Central memory CD8-positive, alpha-beta T cell (primary cell): ENCODE results near the gene B3GALT4.
"Not testable (repeated sequence)": the region's sequence is repeated elsewhere in the genome, so short reads cannot be mapped to it uniquely, and the experiment has no call there.

Experiments
- ATAC-seq: fragments of 150-1000 bp; cut with Tn5 transposase; replicated peaks from 2 replicates; pipeline ENCODE4 v1.10.0; 2022; ENCODE audit warnings: mild to moderate bottlenecking, moderate FRiP score, moderate number of reproducible peaks; ENCODE audit not compliant: poor library complexity, severe bottlenecking; ENCODE audit errors: extremely low read depth
- DNase-seq, 2 donors: peaks; one replicate each; pipeline ENCODE4 v3.0.0; 2021; ENCODE audit warnings: low spot score in 2 of 2
- H3K27ac Mint-ChIP-seq: one replicate; pipeline ENCODE4 v1.8.0; 2022; ENCODE audit warnings: low read depth, mild to moderate bottlenecking, moderate library complexity, mixed read lengths
- H3K27me3 Mint-ChIP-seq: one replicate; pipeline ENCODE4 v1.8.0; 2022; ENCODE audit warnings: mixed read lengths
- H3K36me3 Mint-ChIP-seq: one replicate; pipeline ENCODE4 v1.8.0; 2022; ENCODE audit warnings: mild to moderate bottlenecking, moderate library complexity, mixed read lengths; ENCODE audit not compliant: insufficient read depth
- H3K4me1 Mint-ChIP-seq: one replicate; pipeline ENCODE4 v1.8.0; 2022; ENCODE audit warnings: mixed read lengths
- H3K4me3 Mint-ChIP-seq: one replicate; pipeline ENCODE4 v1.8.0; 2022; ENCODE audit warnings: mild to moderate bottlenecking, moderate library complexity, mixed read lengths
- H3K9me3 Mint-ChIP-seq: one replicate; pipeline ENCODE4 v1.8.0; 2022; ENCODE audit warnings: mixed read lengths

Gene B3GALT4

DNA sequence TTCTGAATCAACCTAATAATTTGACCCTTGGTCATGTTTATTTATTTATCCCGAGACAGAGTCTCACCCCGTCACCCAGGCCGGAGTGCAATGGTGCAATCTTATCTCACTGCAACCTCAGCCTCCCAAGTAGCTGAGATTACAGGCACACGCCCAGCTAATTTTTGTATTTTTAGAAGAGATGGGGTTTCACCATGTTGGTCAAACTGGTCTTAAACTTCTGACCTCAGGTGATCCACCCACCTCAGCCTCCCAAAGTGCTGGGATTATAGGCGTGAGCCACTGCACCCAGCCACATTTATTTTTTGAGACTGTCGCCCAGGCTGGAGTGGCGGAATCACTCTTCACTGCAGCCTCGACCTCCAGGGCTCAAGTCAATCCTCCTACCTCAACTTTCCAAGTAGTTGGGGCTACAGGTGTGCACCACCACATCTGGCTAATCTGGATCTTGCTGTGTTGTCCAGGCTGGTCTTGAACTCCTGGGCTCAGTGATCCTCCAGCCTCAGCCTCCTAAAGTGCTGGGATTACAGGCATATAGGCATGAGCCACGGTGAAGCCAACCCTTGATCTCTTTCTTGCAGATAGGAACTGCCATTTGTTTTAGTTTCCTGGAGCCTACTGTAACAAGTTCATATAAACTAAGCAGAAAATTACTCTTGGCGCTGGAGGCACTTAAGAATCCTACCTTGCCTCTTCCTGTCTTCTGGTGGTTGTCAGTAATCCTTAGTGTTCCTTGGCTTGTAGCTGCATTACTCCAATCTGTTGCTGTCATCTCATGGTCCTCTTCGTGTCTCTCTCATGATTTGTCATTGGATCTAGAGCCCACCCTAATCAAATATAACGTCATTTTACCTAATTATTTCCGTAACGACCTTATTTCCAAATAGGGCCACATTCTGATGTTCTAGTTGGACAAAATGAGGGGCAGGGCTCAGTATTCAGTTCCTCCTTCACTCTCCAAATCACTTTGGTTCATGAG lies 2.7 kb upstream of the B3GALT4 start:
- no peak for DNase-seq
- no peaks in the 10 kb centered on the region for H3K27me3 Mint-ChIP-seq
- peak overlapping the region; percentile 98 for H3K4me3 Mint-ChIP-seq
- H3K9me3 Mint-ChIP-seq, result no peaks in the 10 kb centered on the region
- H3K27ac Mint-ChIP-seq, result peak overlapping the region; percentile 80
- H3K36me3 Mint-ChIP-seq, result peaks cover 49% of the 10 kb centered on the region
- H3K4me1 Mint-ChIP-seq, result peaks cover 73% of the 10 kb centered on the region
- ATAC-seq, result no peak

DNA sequence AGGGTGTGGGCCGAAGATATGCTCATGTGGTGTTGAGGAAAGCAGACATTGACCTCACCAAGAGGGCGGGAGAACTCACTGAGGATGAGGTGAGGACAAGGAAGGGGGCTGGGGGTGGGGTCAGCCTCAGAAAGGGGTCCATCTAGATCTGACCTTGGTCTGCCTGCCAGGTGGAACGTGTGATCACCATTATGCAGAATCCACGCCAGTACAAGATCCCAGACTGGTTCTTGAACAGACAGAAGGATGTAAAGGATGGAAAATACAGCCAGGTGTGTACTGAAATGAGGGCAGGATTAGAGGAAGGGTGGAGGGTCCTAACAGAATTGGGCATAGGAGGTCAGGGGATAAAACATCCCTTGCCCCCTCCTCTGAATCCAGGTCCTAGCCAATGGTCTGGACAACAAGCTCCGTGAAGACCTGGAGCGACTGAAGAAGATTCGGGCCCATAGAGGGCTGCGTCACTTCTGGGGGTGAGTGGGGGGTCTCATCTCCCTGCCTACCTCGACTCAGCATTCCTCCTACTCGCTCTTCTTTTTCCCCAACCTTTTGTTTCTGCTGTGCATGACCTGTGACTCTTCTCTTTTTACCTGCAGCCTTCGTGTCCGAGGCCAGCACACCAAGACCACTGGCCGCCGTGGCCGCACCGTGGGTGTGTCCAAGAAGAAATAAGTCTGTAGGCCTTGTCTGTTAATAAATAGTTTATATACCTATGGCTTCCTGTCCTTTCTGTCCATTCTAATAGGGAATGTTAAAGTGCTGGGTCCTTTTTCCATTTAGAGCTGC lies 935 bp upstream of the B3GALT4 start:
- not testable (repeated sequence) for H3K27me3 Mint-ChIP-seq, ATAC-seq, DNase-seq, H3K9me3 Mint-ChIP-seq
- Mint-ChIP-seq H3K4me3 (peak overlapping the region; percentile 86), H3K27ac (peak overlapping the region; percentile 92), H3K4me1 (peaks cover 73% of the 10 kb centered on the region), H3K36me3 (peaks cover 55% of the 10 kb centered on the region)

DNA sequence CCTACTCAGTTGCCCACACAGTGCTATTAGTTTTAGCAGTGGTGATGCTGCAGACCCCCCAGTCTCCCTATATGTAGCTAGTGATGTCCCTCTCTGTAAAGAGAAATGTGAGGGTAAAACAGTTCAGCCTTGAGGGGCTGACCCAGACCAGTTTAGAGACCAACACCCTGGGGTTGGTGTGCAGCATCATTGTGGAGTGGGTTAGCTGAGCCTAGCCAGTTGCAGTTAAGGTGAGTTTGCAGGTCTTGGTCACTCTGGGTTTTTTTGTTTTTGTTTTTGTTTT lies 401 bp upstream of the B3GALT4 start:
- no peaks in the 10 kb centered on the region for H3K27me3 Mint-ChIP-seq
- H3K36me3 Mint-ChIP-seq, result peaks cover 50% of the 10 kb centered on the region
- H3K4me1 Mint-ChIP-seq, result peaks cover 73% of the 10 kb centered on the region
- no peaks in the 10 kb centered on the region for H3K9me3 Mint-ChIP-seq
- ATAC-seq (no peak), DNase-seq (no peak)
- H3K27ac Mint-ChIP-seq, result peak overlapping the region; percentile 92
- peak overlapping the region; percentile 86 for H3K4me3 Mint-ChIP-seq

DNA sequence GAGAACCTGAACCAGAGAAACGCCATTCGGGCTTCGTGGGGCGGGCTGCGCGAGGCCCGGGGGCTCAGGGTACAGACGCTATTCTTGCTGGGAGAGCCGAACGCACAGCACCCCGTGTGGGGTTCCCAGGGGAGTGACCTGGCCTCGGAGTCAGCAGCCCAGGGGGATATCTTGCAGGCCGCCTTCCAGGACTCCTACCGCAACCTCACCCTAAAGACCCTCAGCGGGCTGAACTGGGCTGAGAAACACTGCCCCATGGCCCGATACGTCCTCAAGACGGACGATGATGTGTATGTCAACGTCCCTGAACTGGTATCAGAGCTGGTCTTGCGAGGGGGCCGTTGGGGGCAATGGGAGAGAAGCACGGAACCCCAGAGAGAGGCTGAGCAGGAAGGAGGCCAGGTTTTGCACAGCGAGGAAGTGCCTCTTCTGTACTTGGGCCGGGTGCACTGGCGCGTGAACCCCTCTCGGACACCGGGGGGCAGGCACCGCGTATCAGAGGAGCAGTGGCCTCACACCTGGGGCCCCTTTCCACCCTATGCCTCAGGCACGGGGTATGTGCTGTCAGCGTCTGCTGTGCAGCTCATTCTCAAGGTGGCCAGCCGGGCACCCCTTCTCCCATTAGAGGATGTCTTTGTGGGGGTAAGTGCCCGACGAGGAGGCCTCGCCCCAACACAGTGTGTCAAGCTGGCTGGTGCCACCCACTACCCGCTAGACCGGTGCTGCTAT lies 904 bp downstream of the B3GALT4 start:
- ATAC-seq (peak; percentile 35), DNase-seq (no peak)
- Mint-ChIP-seq H3K27me3 (no peaks in the 10 kb centered on the region), H3K4me1 (peaks cover 64% of the 10 kb centered on the region), H3K4me3 (peak overlapping the region; percentile 86), H3K27ac (peak overlapping the region; percentile 92), H3K9me3 (no peaks in the 10 kb centered on the region), H3K36me3 (peaks cover 43% of the 10 kb centered on the region)

DNA sequence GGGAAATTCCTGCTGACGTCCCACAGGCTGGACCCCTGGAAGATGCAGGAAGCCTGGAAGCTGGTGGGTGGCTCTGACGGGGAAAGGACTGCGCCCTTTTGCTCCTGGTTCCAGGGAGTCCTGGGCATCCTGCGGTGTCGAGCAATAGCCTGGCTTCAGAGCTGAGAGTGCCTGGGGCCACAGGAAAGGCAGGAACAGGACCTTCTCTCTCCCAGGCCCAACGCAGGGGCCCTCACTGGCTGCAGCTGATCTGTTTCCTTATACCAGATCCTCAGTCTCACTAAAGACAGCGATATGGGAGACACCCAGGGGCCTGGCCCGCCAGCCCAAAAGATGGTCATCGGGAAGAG lies 1.4 kb downstream of the B3GALT4 start:
- ATAC-seq, result no peak
- Mint-ChIP-seq H3K27ac (peak overlapping the region; percentile 92), H3K36me3 (peaks cover 44% of the 10 kb centered on the region), H3K4me3 (peak overlapping the region; percentile 86), H3K9me3 (no peaks in the 10 kb centered on the region), H3K4me1 (peaks cover 58% of the 10 kb centered on the region), H3K27me3 (no peaks in the 10 kb centered on the region)
- no peak for DNase-seq

DNA sequence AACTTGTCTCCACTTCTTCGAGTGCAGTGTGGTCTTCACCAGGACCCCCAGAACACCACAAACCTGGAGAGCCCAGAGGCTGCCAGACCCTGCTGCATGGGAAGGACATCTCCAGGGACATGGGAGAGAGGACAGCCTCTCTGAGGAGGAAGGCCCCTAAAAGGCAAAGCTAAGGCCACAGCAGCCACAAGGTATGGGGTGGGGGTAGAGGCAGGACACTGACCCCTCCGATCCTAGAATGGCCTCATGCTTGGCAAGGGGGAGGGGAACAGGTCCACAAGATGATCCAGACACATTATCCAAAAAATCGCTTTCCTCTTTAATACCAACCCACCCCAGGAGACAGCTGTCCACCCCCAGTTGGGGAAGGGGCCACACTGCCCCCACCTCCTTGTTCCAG lies 1.9 kb downstream of the B3GALT4 start:
- no peak for DNase-seq
- Mint-ChIP-seq H3K9me3 (no peaks in the 10 kb centered on the region), H3K36me3 (peaks cover 41% of the 10 kb centered on the region), H3K4me1 (peaks cover 55% of the 10 kb centered on the region), H3K27me3 (no peaks in the 10 kb centered on the region), H3K4me3 (peak overlapping the region; percentile 86), H3K27ac (peak overlapping the region; percentile 92)
- no peak for ATAC-seq

DNA sequence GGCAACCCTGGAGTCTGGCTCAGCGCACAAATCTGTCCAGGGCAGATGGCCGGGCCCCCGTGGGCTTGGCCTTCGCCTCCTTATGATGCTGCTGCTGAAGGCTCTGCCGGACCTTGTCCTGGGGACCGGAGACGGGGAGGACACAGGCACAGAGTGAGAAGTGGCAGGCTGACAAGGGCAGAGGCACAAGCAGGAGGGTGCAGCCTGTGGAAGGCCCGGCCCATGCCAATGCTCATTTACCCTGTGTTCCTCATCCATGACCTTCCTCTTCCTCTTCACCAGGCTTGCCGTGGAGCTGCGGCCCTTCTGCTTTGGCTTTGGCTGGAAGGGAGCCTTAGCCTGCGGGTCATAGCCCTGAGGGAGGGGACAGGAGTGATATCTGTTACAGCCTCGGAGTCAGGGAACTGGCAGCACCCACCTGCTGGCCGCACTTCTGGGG lies 2.4 kb downstream of the B3GALT4 start:
- no peak for DNase-seq
- no peaks in the 10 kb centered on the region for H3K27me3 Mint-ChIP-seq
- no peaks in the 10 kb centered on the region for H3K9me3 Mint-ChIP-seq
- H3K4me1 Mint-ChIP-seq, result peaks cover 50% of the 10 kb centered on the region
- H3K4me3 Mint-ChIP-seq, result peak overlapping the region; percentile 86
- ATAC-seq, result no peak
- no peak overlapping the region for H3K27ac Mint-ChIP-seq
- peaks cover 40% of the 10 kb centered on the region for H3K36me3 Mint-ChIP-seq

DNA sequence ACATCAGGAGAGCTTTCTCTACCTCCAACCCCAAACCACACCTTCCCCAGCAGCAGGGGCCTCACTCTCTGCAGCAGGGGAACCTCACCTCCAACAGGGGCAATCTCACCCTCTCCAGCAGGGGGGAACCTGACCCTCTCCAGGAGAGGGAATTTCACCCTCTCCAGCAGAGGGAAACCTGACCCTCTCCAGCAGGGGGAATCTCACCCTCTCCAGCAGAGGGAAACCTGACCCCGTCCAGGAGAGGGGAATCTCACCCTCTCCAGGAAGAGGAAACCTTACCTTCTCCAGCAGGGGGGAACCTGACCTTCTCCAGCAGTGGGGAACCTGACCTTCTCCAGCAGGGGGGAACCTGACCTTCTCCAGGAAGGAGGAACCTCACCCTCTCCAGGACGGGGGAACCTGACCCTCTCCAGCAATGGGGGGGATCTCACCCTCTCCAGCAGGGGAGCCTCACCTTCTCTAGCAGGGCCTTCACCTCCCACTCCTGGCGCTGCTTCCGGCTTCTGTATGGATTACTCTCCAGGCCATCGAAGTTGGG lies 3.1 kb downstream of the B3GALT4 start:
- H3K27me3 Mint-ChIP-seq, result no peaks in the 10 kb centered on the region
- peaks cover 37% of the 10 kb centered on the region for H3K36me3 Mint-ChIP-seq
- no peaks in the 10 kb centered on the region for H3K9me3 Mint-ChIP-seq
- H3K4me3 Mint-ChIP-seq, result peak overlapping the region; percentile 34
- ATAC-seq (no peak), DNase-seq (no peak)
- H3K27ac Mint-ChIP-seq, result peak overlapping the region; percentile 53
- H3K4me1 Mint-ChIP-seq, result peaks cover 43% of the 10 kb centered on the region

DNA sequence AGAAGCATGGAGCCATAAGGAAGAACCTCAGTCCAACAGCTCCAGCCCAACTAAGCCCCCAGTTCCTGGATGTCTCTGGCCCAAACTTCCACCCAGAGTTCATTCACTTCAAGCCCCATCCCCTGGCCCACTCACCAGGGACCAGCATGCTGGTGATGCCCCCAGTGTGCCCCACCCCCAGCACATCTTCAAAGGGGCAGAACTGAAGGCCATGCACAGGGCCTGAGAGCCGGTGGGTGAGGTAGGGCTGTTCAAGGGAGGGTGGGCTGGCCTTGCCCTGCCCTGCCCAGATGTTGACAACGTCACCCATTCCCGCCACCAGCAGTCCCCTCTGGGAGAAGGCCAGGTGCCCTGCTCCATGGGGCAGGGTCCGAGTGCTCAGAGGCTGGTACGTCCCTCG lies 3.6 kb downstream of the B3GALT4 start:
- H3K4me3 Mint-ChIP-seq, result no peak overlapping the region
- ATAC-seq (no peak), DNase-seq (no peak)
- H3K9me3 Mint-ChIP-seq, result no peaks in the 10 kb centered on the region
- peak overlapping the region; percentile 53 for H3K27ac Mint-ChIP-seq
- peaks cover 35% of the 10 kb centered on the region for H3K36me3 Mint-ChIP-seq
- peaks cover 41% of the 10 kb centered on the region for H3K4me1 Mint-ChIP-seq
- H3K27me3 Mint-ChIP-seq, result no peaks in the 10 kb centered on the region

DNA sequence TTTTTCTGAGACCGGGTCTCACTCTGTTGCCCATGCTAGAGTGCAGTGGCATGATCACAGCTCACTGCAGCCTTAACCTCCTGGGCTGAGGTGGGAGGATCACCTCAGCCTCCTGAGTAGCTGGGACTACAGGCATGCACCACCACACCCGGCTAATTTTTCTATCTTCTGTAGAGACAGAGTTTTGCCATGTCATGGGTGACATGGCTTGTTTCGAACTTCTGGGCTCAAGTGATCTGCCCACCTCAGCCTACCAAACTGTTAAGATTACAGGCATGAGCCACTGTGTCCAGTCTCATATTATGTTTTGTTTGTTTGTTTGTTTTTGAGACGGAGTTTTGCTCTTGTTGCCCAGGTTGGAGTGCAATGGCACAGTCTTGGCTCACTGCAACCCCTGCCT lies 8.3 kb downstream of the B3GALT4 start:
- DNase-seq, ATAC-seq, H3K27ac Mint-ChIP-seq, H3K9me3 Mint-ChIP-seq, H3K4me3 Mint-ChIP-seq, H3K27me3 Mint-ChIP-seq: not testable (repeated sequence)
- H3K4me1 Mint-ChIP-seq, result peaks cover 36% of the 10 kb centered on the region
- H3K36me3 Mint-ChIP-seq, result peaks cover 30% of the 10 kb centered on the region

DNA sequence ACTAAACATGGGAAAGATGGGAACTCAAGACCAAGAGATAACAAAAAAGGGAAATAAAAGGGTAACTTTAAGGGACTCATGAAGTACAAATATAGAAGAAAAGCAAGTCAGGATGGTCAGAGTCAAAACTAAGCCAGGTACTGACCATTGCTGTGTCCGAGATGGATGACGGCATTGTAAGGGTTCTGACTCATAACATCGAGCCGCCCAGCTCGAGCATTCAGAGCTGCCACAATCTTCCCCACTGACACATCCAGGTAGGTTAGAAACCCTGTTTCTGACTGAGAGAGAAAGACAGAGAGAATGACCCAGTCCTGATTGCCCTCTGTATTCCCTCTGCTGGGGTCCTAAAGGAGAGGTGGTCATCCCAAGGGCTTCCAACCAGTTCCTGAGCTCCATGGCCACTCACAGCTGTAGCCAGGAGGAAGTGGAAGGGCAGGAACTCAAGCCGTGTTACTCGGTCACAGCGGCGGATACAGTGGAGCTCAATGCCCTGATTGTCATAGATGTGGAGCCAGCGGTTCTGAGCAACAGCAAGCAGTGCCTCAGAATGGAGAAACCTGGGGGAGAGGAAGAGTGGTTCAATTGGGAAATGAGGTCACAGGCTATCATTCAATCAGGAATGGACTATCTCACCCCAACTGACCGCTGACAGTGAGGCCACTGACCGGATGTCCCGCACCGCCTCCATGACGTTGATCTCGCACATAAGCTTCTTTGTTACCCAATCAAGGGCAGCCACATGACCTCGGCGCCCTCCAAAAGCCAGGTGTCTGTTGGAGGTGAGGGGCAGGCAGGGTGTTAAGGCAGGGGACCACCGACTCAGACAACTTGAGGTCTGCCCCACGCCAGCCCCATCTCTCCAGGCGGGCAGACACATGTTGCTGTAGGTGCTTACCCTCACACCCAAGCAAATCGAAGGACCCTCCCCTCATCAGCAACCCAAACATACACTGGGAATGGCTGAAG lies 10.3 kb downstream of the B3GALT4 start:
- Mint-ChIP-seq H3K9me3 (no peaks in the 10 kb centered on the region), H3K27ac (peak overlapping the region; percentile 22), H3K4me1 (peaks cover 46% of the 10 kb centered on the region), H3K36me3 (peaks cover 30% of the 10 kb centered on the region), H3K4me3 (peak overlapping the region; percentile 94), H3K27me3 (no peaks in the 10 kb centered on the region)
- no peak for ATAC-seq
- DNase-seq, result no peak
